Measurements from ENCODE around the gene LRRC37A3. TPM values are rescaled to one million over a fixed set of nuclear protein-coding genes. Genes with fewer than 3 reads are reported as not detected.
"Not testable (repeated sequence)": the region's sequence is repeated elsewhere in the genome, so short reads cannot be mapped to it uniquely, and the experiment has no call there.

LRRC37A3 gene
- total RNA-seq, 2 donors from 2014 or later, result 5.6 to 9.5 TPM

DNA sequence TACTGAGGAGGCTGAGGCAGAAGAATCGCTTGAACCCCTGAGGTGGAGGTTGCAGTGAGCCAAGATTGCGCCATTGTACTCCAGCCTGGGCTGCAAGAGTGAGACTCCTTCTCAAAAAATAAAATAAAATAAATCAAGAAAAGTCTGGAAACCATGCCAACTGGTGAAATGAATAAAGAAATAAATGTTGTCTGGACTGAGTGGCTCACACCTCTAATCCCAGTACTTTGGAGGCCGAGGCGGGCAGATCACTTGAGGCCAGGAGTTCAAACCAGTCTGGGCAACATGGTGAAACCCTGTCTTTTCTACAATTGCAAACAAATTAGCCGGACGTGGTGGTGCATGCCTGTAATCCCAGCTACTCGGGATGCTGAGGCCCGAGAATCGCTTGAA lies 744 bp upstream of the LRRC37A3 start:
- Histone ChIP-seq H3K27ac (peak overlapping the region; percentile 96 to 98), H3K4me1 (replicated peaks) (no peaks in the 10 kb centered on the region), H3K36me3 (no peaks in the 10 kb centered on the region), H3K27me3 (replicated peaks; ENCODE audit: insufficient read depth) (no peaks in the 10 kb centered on the region), H3K4me3 (peak overlapping the region; percentile 89 to 94), H3K9me3 (no peaks in the 10 kb centered on the region)
- no peak for DNase-seq (ENCODE audit: low spot score)
- intact Hi-C loops (cut with DNase I), result loop anchor here (5.0 kb wide), 1 partner anchor 42 kb away; no protein-coding TSS in a partner anchor
- TF ChIP-seq, protein P1, sequence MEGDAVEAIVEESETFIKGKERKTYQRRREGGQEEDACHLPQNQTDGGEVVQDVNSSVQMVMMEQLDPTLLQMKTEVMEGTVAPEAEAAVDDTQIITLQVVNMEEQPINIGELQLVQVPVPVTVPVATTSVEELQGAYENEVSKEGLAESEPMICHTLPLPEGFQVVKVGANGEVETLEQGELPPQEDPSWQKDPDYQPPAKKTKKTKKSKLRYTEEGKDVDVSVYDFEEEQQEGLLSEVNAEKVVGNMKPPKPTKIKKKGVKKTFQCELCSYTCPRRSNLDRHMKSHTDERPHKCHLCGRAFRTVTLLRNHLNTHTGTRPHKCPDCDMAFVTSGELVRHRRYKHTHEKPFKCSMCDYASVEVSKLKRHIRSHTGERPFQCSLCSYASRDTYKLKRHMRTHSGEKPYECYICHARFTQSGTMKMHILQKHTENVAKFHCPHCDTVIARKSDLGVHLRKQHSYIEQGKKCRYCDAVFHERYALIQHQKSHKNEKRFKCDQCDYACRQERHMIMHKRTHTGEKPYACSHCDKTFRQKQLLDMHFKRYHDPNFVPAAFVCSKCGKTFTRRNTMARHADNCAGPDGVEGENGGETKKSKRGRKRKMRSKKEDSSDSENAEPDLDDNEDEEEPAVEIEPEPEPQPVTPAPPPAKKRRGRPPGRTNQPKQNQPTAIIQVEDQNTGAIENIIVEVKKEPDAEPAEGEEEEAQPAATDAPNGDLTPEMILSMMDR (IDR thresholded peaks at IDR 0.05), result no peak
- no peak for TF ChIP-seq POLR2AphosphoS5 (IDR thresholded peaks at IDR 0.05)
- TF ChIP-seq POLR2A (IDR thresholded peaks at IDR 0.05), result no peak
- 80% methylated on average over 9 of the region's 9 CpGs for WGBS

DNA sequence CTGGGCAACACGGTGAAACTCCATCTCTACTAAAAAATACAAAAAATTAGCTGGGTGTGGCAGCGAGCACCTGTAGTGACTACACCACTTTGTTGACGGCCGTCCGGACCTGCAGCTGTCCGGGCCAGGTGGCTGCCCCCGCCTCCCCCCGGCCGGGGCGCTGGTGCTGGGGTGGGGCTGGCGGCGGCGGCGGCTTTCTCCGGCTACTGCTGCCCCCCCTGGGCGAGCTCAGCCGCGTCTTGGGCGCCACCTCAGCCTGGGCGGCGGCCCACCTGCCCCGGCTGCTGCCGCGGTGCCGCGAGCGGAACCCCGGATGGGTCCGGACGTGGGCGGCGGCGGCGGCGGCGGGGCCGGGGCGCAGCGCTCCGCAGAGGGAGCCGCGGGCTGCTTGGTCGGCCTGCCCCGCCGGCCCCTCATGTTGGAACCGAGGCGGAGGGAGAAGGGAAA lies 413 bp downstream of the LRRC37A3 start:
- Histone ChIP-seq H3K27ac (peak overlapping the region; percentile 96 to 98), H3K4me3 (peak overlapping the region; percentile 89 to 94)
- H3K36me3 ChIP-seq; H3K4me1 ChIP-seq (replicated peaks); intact Hi-C loops (cut with DNase I); H3K27me3 ChIP-seq (replicated peaks; ENCODE audit: insufficient read depth); H3K9me3 ChIP-seq: not testable (repeated sequence)
- DNase-seq (ENCODE audit: low spot score), result peak; percentile 50
- 2% methylated on average over 28 of the region's 47 CpGs for WGBS

GRCh38 chr17:64917540-64917939 lies 1.7 kb downstream of the LRRC37A3 start:
- intact Hi-C loops (cut with DNase I); H3K27ac ChIP-seq; H3K36me3 ChIP-seq; H3K27me3 ChIP-seq (replicated peaks; ENCODE audit: insufficient read depth); H3K4me3 ChIP-seq; H3K9me3 ChIP-seq; DNase-seq (ENCODE audit: low spot score); H3K4me1 ChIP-seq (replicated peaks): not testable (repeated sequence)
- 91% methylated on average over 9 of the region's 16 CpGs for WGBS

- H3K4me1 ChIP-seq (replicated peaks); intact Hi-C loops (cut with DNase I); H3K9me3 ChIP-seq; H3K27ac ChIP-seq; H3K4me3 ChIP-seq; DNase-seq (ENCODE audit: low spot score); H3K36me3 ChIP-seq; H3K27me3 ChIP-seq (replicated peaks; ENCODE audit: insufficient read depth): not testable (repeated sequence)
- WGBS, result 54% methylated on average over 1 of the region's 1 CpG
Observed at GRCh38 chr17:64915244-64915643, 4.0 kb downstream of the LRRC37A3 start.

GRCh38 chr17:64910191-64910514 lies 9.1 kb downstream of the LRRC37A3 start:
- DNase-seq (ENCODE audit: low spot score); H3K27me3 ChIP-seq (replicated peaks; ENCODE audit: insufficient read depth); H3K4me3 ChIP-seq; intact Hi-C loops (cut with DNase I); H3K36me3 ChIP-seq; H3K9me3 ChIP-seq; H3K4me1 ChIP-seq (replicated peaks); H3K27ac ChIP-seq: not testable (repeated sequence)
- 75% methylated on average over 1 of the region's 3 CpGs for WGBS

DNA sequence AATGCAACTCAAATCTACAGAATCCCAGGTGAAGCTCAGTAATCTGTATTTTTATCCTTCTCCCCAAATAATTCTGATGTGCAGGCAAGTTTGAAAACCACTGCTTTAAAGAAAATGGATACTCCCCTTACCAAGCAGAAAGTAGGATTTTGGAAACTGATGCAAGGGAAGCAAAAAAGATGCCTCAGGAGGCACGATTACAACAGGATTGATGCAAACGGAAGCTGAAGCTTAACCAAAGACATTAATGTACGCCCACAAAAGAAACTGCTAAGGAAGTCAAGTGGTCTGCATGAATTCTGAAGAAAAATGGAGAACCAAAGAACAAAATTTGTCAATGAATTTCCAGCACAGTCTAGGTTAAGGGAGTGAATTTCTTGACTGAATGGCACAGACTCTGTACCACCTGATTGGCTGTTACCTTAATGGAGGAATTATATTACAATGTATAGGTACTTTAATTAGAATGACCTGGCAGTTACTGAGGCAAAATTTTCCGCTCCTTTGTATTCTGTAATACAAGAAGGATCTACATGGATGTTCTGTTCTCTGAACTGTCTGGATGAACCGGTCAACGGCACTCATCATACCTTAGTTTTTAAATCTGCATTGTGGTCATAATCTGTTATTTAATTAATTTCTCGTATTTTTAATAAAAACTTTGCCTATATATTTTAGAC lies 9.6 kb downstream of the LRRC37A3 start:
- WGBS, result 82% methylated on average over 6 of the region's 7 CpGs

DNA sequence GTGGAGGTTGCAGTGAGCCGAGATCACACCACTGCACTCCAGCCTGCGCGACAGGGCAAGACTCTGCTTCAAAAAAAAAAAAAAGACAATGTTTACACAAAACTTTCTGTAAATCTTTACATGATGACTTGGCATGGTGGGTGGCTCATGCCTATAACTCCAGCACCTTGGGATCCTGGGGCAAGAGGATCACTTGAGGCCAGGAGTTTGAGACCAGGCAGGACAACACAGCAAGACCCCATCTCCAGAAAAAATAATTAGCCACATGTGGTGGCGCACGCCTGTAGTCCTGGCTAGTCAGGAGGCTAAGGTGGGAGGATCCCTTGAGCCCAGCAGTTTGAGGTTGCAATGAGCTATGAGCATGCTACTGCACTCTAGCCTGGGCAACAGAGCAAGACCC lies 15.2 kb downstream of the LRRC37A3 start:
- H3K36me3 ChIP-seq; intact Hi-C loops (cut with DNase I); H3K9me3 ChIP-seq; H3K27ac ChIP-seq; H3K4me1 ChIP-seq (replicated peaks); H3K27me3 ChIP-seq (replicated peaks; ENCODE audit: insufficient read depth); H3K4me3 ChIP-seq; DNase-seq (ENCODE audit: low spot score): not testable (repeated sequence)
- WGBS, result 87% methylated on average over 2 of the region's 5 CpGs

More for the DNA sequence above, 9.6 kb downstream of the LRRC37A3 start:
- H3K4me1 ChIP-seq (replicated peaks); H3K27me3 ChIP-seq (replicated peaks; ENCODE audit: insufficient read depth); H3K27ac ChIP-seq; DNase-seq (ENCODE audit: low spot score); H3K36me3 ChIP-seq; H3K4me3 ChIP-seq; H3K9me3 ChIP-seq; intact Hi-C loops (cut with DNase I): not testable (repeated sequence)

GRCh38 chr17:64897136-64897535 lies 22.1 kb downstream of the LRRC37A3 start:
- H3K4me1 ChIP-seq (replicated peaks); H3K36me3 ChIP-seq; H3K27ac ChIP-seq; DNase-seq (ENCODE audit: low spot score); H3K27me3 ChIP-seq (replicated peaks; ENCODE audit: insufficient read depth); H3K4me3 ChIP-seq; H3K9me3 ChIP-seq; intact Hi-C loops (cut with DNase I): not testable (repeated sequence)
- 85% methylated on average over 14 of the region's 15 CpGs for WGBS

DNA sequence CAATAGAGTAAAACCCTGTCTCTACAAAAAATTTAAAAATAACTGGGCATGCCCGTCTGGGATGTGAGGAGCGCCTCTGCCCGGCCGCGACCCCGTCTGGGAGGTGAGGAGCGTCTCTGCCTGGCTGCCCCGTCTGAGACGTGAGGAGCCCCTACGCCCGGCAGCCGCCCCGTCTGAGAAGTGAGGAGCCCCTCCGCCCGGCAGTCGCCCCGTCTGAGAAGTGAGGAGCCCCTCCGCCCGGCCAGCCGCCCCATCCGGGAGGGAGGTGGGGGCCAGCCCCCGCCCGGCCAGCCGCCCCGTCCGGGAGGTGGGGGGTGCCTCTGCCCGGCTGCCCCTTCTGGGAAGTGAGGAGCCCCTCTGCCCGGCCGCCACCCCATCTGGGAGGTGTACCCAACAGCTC lies 45.1 kb downstream of the LRRC37A3 start:
- H3K27me3 ChIP-seq (replicated peaks; ENCODE audit: insufficient read depth); H3K36me3 ChIP-seq; H3K27ac ChIP-seq; DNase-seq (ENCODE audit: low spot score); H3K4me3 ChIP-seq; intact Hi-C loops (cut with DNase I); H3K9me3 ChIP-seq; H3K4me1 ChIP-seq (replicated peaks): not testable (repeated sequence)
- WGBS, result 95% methylated on average over 17 of the region's 29 CpGs

All from prostate gland (tissue), 2 donors.